Upper lobe of left lung (tissue), 4 donors: Measurements from ENCODE around the gene RIMBP2.

Experiments used
- CTCF ChIP-seq, 6 experiments: fragments of 450-650 bp in 4 of 6; fragments of 200-600 bp in 2 of 6; sonication (generic) in 2 of 6; IDR thresholded peaks; one replicate each; pipeline ENCODE4 v1.5.1; 2016 to 2019; ENCODE audit warnings: antibody characterized with exemption in 6 of 6
- POLR2A ChIP-seq, 4 donors: fragments of 450-650 bp; IDR thresholded peaks; one replicate each; pipeline ENCODE4 v1.5.1; 2016 to 2017; ENCODE audit warnings: antibody characterized with exemption in 4 of 4, mild to moderate bottlenecking in 2 of 4

GRCh38 chr12:130713581-130713991, 2.5 kb downstream of the RIMBP2 start:
- TF ChIP-seq CTCF (IDR thresholded peaks at IDR 0.05) (no peak), POLR2A (IDR thresholded peaks at IDR 0.05) (no peak)
